Activated CD8-positive, alpha-beta memory T cell treated with anti-CD3 and anti-CD28 coated beads for 1 hour (primary cell): ENCODE measurements around the gene AP3M1.
"Not testable (repeated sequence)": the region's sequence is repeated elsewhere in the genome, so short reads cannot be mapped to it uniquely, and the experiment has no call there.

Experiments used
- DNase-seq, 2 donors: peaks; one replicate each; pipeline ENCODE4 v3.0.0-alpha.2; 2020; ENCODE audit warnings: low read depth in 1 of 2; ENCODE audit errors: extremely low read depth in 1 of 2

Gene AP3M1

GRCh38 chr10:74163319-74164068 is 12.9 kb upstream of the AP3M1 start:
- no peak for DNase-seq

- no peak for DNase-seq
Measured at GRCh38 chr10:74160013-74160412, 9.4 kb upstream of the AP3M1 start.

GRCh38 chr10:74156919-74157289 is 6.3 kb upstream of the AP3M1 start:
- DNase-seq = no peak

GRCh38 chr10:74153676-74154075 is 3.0 kb upstream of the AP3M1 start:
- DNase-seq = no peak

DNA sequence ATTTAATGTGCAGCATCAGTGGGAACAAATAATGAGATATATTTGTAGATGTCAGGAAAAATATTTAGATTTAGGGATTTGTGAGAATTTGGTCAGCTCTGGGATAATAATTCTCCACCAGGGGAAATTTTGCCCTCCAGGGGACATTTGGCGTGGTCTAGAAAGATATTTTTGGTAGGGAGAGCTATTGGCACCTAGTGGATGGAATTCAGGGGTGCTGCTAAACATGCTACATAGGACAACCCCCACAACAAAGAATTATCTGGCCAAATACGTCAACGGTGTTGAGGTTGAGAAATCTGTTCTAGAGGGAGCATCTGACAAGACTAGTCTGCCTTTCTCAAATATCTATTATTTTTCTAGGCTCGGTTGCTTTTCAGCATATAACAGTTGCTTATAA is 2.5 kb upstream of the AP3M1 start:
- DNase-seq = no peak

GRCh38 chr10:74151879-74152722 is 1.5 kb upstream of the AP3M1 start:
- no peak for DNase-seq

DNA sequence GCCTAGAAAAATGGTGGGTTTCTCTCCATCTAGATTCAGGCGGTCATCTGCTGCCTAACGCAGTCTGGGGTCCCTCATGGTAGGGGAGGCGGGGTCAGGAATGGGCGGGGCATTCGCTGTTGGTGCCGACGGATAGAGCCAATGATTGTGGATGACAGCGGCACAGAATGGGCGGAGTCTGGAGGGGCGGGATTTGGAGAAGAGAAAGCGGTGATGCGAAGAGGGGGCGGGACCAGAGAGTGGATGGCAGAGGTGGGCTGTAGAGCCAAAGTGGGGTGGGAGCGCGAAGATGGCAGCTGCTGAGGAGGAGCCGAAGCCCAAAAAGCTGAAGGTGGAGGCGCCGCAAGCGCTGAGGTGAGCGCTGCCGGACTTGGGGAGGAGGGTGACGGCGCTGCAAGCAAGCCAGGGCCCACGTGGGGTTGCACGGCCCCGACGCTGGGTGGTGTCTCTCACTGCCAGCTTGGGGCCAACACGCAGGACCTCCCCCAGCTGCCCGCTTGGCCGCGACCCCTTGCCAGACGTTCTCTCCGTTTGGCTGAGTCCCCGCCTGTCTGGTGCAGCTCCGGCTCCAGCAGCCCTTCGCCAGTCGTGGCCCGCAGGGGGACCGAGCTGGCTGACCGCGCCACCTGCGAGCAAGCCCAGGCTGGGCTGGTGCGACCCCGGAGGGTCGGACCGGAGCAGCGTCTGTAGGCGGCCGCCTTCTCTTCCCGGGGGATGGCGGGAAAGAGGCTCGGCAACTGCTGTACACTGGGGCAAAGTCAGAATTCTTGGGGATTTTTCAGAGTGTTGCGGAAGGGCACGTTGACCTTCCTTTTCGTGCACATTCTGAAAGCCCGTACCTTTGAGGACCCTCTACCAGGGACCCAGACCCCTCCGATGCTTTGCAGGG is 606 bp upstream of the AP3M1 start, which contains the start of gene ADK:
TSS of gene ADK (plus strand) at position 232 of the 889 bp plus-strand sequence. CDS start at position 290, 58 bp downstream.
- peak; percentile 100 for DNase-seq

DNA sequence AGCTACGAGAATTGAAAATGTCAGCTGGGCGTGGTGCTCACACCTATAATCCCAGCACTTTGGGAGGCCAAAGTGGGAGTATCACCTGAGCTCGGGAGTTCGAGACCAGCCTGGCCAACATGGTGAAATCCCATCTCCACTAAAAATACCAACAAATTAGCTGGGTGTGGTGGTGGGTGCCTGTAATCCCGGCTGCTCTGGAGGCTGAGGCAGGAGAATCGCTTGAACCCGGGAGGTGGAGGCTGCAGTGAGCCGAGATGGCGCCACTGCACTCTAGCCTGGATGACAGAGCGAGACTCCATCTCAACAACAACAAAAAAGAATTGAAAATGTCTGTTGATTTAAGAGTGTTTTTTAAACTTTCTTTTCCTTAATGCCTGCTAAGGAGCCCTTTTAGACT is 3.6 kb downstream of the AP3M1 start:
- DNase-seq = not testable (repeated sequence)

- no peak for DNase-seq
Measured at GRCh38 chr10:74145133-74145532, 5.5 kb downstream of the AP3M1 start.

DNA sequence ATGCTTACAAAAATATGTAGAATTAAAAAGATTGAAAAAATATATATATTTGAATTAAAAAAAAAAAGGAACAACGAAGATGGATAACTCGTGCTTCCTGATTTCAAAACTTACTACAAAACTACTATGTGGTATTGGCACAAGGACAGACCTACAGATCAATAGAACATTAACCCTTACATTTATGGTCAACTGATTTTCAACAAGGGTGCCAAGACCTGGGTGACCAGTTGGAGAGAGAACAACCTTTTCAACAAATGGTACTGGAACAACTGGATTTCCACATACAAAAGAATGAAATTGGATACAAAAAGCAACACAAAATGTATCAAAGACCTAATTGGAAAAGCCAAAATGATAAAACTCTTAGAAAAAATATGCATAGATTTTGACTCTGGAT is 10.1 kb downstream of the AP3M1 start:
- no peak for DNase-seq

DNA sequence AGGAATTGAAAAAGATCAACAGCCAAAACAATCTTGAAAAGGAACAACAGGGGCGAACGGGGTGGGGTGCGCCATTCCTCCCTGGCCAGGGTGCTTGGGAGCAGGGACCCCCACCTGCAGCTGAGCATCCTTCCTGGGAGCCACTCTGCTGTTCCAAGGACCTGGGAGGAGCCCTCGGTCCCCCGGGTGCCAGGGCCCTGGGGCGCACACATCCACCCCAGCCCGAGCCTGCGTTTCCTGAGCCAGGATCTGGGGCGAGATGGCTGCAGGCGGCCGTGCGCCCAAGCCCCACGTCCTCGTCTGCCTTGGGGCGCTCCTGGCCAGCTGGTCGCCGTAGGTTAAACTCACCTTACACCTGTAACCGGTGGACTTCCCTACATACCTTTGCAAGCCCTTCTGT is 10.6 kb downstream of the AP3M1 start:
- no peak for DNase-seq

DNA sequence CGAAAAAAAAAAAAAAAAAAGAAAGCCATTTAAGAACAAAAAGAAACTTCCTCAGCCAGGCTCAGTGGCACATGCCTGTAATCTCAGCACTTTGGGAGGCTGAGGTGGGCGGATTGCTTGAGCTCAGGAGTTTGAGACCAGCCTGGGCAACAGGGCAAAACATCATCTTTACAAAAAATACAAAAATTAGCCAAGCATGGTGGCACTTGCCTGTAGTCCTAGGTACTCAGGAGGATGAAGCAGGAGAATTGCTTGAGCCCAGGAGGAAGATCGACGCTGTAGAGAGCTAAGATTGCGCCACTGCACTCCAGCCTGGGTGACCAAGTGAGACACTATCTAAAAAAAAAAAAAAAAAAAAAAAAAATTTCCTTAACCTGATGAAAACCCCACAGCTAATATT is 12.0 kb downstream of the AP3M1 start:
- not testable (repeated sequence) for DNase-seq

- no peak for DNase-seq
Measured at GRCh38 chr10:74137992-74138391, 12.6 kb downstream of the AP3M1 start.

GRCh38 chr10:74135452-74135851 is 15.2 kb downstream of the AP3M1 start:
- no peak for DNase-seq

GRCh38 chr10:74133923-74134820 is 16.5 kb downstream of the AP3M1 start:
- no peak for DNase-seq

GRCh38 chr10:74123081-74123480 is 27.5 kb downstream of the AP3M1 start:
- DNase-seq = no peak

GRCh38 chr10:74122060-74122459 is 28.6 kb downstream of the AP3M1 start:
- DNase-seq = no peak

DNA sequence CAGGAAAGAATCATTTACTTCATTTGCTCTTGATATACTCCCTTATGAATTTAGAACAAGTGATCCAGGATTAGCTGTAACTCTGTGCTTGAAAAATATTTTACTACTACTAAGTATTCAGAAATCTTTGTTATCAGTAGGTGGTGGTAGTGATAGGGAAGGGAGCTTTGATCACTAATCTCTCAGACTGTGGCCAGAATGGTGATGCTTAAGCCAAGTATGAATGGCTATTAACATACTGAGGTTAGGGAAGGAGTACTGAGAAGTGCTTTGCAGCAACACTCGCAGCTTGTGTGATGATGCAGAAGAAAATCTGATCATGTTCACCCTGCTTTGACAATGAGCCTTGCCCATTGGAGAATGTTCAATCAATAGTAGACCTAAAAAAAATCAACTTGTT is 29.3 kb downstream of the AP3M1 start:
- DNase-seq = no peak

DNA sequence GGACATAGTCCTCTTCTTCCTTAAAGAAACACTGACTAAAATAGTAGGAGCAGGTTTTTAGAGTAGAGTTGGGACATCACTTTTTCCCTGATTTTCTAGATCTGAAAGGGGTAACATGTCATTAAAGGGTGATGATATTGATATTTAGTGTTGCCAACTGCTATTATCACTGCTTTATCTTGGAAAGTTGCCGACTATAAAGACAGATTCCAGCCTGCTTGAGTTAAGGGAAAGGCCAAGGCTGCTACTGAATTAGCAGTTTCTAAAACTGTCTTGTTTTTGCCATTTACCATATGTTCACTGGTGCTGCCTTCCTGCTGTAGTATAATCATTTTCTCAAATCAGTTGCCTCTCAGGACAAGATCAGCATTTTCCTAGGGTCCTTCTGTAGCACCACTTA is 29.7 kb downstream of the AP3M1 start:
- DNase-seq = no peak

DNA sequence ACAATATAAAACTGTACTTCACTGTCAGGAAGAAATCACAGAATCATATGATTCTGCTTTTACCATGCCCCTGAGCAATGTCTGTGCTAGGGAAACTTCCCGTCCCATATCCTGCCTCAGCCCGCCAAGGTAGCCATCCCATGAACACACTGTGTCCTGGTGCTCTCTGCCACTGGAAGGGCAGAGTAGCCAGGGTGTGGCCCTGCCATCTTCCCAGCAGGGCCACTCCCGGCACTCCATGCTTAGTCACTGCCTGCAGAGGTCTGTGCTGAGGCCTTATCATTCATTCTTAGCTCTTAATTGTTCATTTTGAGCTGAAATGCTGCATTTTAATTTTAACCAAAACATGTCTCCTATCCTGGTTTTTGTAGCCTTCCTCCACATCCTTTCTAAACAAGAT is 31.8 kb downstream of the AP3M1 start:
- no peak for DNase-seq
